ENCODE data around the gene FHIT. TPM values are rescaled to one million over a fixed set of nuclear protein-coding genes. Genes with fewer than 3 reads are reported as not detected.

Gene FHIT
- total RNA-seq, 1 donor from 2014 or later: 29.9 TPM

GRCh38 chr3:59829527-59829926 lies 1421.7 kb downstream of the FHIT start:
- H3K27ac Mint-ChIP-seq: no peak overlapping the region
- no peaks in the 10 kb centered on the region for H3K27me3 Mint-ChIP-seq (ENCODE audit: low read depth)
- no peak overlapping the region for H3K4me3 Mint-ChIP-seq (ENCODE audit: low read depth)
- no peak for DNase-seq (ENCODE audit: low spot score)
- H3K36me3 Mint-ChIP-seq (ENCODE audit: low read depth): peaks cover 18% of the 10 kb centered on the region
- H3K9me3 Mint-ChIP-seq: peaks cover 7% of the 10 kb centered on the region
- intact Hi-C loops (cut with micrococcal nuclease): no loop called here
- peaks cover 8% of the 10 kb centered on the region for H3K4me1 Mint-ChIP-seq (ENCODE audit: low read depth)

- H3K4me3 Mint-ChIP-seq (ENCODE audit: low read depth): no peak overlapping the region
- peaks cover 24% of the 10 kb centered on the region for H3K4me1 Mint-ChIP-seq (ENCODE audit: low read depth)
- no peak overlapping the region for H3K27ac Mint-ChIP-seq
- H3K9me3 Mint-ChIP-seq: peaks cover 16% of the 10 kb centered on the region
- intact Hi-C loops (cut with micrococcal nuclease): no loop called here
- DNase-seq (ENCODE audit: low spot score): no peak
- H3K27me3 Mint-ChIP-seq (ENCODE audit: low read depth): no peaks in the 10 kb centered on the region
- H3K36me3 Mint-ChIP-seq (ENCODE audit: low read depth): peaks cover 34% of the 10 kb centered on the region
Measured at GRCh38 chr3:59824876-59825275, 1426.4 kb downstream of the FHIT start.

GRCh38 chr3:59821274-59821673 lies 1430.0 kb downstream of the FHIT start:
- Mint-ChIP-seq H3K36me3 (ENCODE audit: low read depth) (peaks cover 31% of the 10 kb centered on the region), H3K27ac (no peak overlapping the region), H3K4me1 (ENCODE audit: low read depth) (peaks cover 22% of the 10 kb centered on the region), H3K9me3 (peaks cover 16% of the 10 kb centered on the region), H3K27me3 (ENCODE audit: low read depth) (no peaks in the 10 kb centered on the region), H3K4me3 (ENCODE audit: low read depth) (no peak overlapping the region)
- no peak for DNase-seq (ENCODE audit: low spot score)
- intact Hi-C loops (cut with micrococcal nuclease): no loop called here

DNA sequence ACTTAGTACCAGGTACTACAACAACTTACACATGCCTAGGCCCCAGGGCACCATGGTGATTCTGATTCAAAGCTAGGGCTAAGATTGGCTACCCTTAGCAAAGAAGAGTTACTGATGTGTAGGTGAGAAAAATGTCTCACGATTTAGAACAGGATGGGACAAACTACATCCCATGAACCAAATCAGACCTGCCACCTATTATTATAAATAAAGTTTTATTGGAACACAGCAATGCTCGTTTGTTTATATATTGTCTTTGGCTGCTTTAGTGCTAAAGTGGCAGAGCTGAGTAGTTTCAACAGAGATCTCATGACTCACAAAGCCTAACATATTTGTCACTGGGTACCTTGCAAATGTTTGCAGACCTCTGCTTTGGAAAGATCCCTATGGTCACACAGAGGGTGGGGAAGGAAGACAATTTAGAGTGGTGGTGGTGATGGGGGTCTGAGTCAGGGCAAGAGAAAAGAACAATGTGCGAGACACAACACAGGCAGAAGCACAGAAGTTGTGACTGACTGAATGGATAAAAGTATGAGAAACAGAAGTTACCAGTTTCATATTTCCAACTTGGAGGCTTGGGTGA lies 1430.8 kb downstream of the FHIT start:
- intact Hi-C loops (cut with micrococcal nuclease): no loop called here
- Mint-ChIP-seq H3K4me3 (ENCODE audit: low read depth) (no peak overlapping the region), H3K36me3 (ENCODE audit: low read depth) (peaks cover 31% of the 10 kb centered on the region), H3K27me3 (ENCODE audit: low read depth) (no peaks in the 10 kb centered on the region), H3K4me1 (ENCODE audit: low read depth) (peaks cover 22% of the 10 kb centered on the region), H3K9me3 (peaks cover 16% of the 10 kb centered on the region), H3K27ac (no peak overlapping the region)
- no peak for DNase-seq (ENCODE audit: low spot score)

GRCh38 chr3:59818919-59819300 lies 1432.3 kb downstream of the FHIT start:
- intact Hi-C loops (cut with micrococcal nuclease): loop anchor here (10.0 kb wide), 1 partner anchor 504 kb away; no protein-coding TSS in a partner anchor
- Mint-ChIP-seq H3K4me1 (ENCODE audit: low read depth) (peaks cover 13% of the 10 kb centered on the region), H3K9me3 (peaks cover 16% of the 10 kb centered on the region), H3K27me3 (ENCODE audit: low read depth) (no peaks in the 10 kb centered on the region), H3K27ac (no peak overlapping the region), H3K36me3 (ENCODE audit: low read depth) (peaks cover 34% of the 10 kb centered on the region), H3K4me3 (ENCODE audit: low read depth) (no peak overlapping the region)
- DNase-seq (ENCODE audit: low spot score): no peak

- H3K27ac Mint-ChIP-seq: no peak overlapping the region
- no peak overlapping the region for H3K4me3 Mint-ChIP-seq (ENCODE audit: low read depth)
- DNase-seq (ENCODE audit: low spot score): no peak
- intact Hi-C loops (cut with micrococcal nuclease): loop anchor here (10.0 kb wide), 1 partner anchor 503 kb away; no protein-coding TSS in a partner anchor
- peaks cover 30% of the 10 kb centered on the region for H3K36me3 Mint-ChIP-seq (ENCODE audit: low read depth)
- peaks cover 7% of the 10 kb centered on the region for H3K4me1 Mint-ChIP-seq (ENCODE audit: low read depth)
- peaks cover 16% of the 10 kb centered on the region for H3K9me3 Mint-ChIP-seq
- H3K27me3 Mint-ChIP-seq (ENCODE audit: low read depth): no peaks in the 10 kb centered on the region
Measured at GRCh38 chr3:59818033-59818918, 1433.0 kb downstream of the FHIT start.

DNA sequence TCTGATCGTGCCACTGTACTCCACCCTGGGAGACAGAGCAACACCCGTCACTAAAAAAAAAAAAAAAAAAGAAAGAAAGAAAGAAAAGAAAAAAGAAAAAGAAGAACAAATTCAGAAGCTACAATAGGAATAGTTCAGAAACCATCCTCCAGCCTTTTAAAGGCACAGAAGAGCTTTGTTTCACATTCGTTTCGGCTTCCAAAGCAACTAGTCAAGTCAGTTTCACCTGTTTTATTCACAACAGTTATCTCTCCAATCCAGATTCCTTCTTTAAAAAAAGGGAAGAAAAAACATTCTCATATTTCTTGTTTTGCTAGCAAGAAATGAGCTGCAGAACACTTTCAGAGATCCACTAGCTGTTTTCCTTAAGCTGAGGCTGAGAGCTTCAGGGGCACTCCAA lies 1433.7 kb downstream of the FHIT start:
- Mint-ChIP-seq H3K4me1 (ENCODE audit: low read depth) (peaks cover 5% of the 10 kb centered on the region), H3K27me3 (ENCODE audit: low read depth) (no peaks in the 10 kb centered on the region), H3K4me3 (ENCODE audit: low read depth) (no peak overlapping the region), H3K27ac (no peak overlapping the region), H3K36me3 (ENCODE audit: low read depth) (peaks cover 22% of the 10 kb centered on the region), H3K9me3 (peaks cover 12% of the 10 kb centered on the region)
- no peak for DNase-seq (ENCODE audit: low spot score)
- intact Hi-C loops (cut with micrococcal nuclease): loop anchor here (10.0 kb wide), 1 partner anchor 503 kb away; no protein-coding TSS in a partner anchor

GRCh38 chr3:59816312-59816711 lies 1434.9 kb downstream of the FHIT start:
- Mint-ChIP-seq H3K4me3 (ENCODE audit: low read depth) (no peak overlapping the region), H3K4me1 (ENCODE audit: low read depth) (peaks cover 8% of the 10 kb centered on the region), H3K36me3 (ENCODE audit: low read depth) (peaks cover 15% of the 10 kb centered on the region), H3K9me3 (peaks cover 5% of the 10 kb centered on the region), H3K27ac (no peak overlapping the region), H3K27me3 (ENCODE audit: low read depth) (no peaks in the 10 kb centered on the region)
- no peak for DNase-seq (ENCODE audit: low spot score)
- intact Hi-C loops (cut with micrococcal nuclease): loop anchor here (10.0 kb wide), 1 partner anchor 502 kb away; no protein-coding TSS in a partner anchor

DNA sequence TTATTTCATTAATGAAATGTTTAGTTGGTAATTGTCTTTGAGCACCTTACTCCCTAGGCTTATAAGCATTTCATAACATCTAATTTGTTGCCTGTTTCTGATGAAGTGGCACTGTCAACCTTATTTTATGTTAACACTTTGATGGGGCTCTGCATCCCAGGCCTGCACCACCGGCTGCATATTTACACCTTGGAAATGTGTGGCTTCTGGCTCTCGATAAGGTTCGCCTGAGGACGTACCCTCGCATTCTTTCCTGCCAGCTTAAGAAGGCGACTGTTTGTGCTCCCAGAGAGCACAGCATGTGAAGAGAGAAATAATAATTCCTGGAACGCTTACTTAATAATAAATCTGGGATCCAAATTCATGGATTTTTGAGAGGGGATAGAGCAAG lies 1438.1 kb downstream of the FHIT start:
- Mint-ChIP-seq H3K27me3 (ENCODE audit: low read depth) (no peaks in the 10 kb centered on the region), H3K36me3 (ENCODE audit: low read depth) (peaks cover 9% of the 10 kb centered on the region), H3K9me3 (no peaks in the 10 kb centered on the region), H3K4me3 (ENCODE audit: low read depth) (no peak overlapping the region), H3K4me1 (ENCODE audit: low read depth) (peaks cover 7% of the 10 kb centered on the region), H3K27ac (no peak overlapping the region)
- intact Hi-C loops (cut with micrococcal nuclease): loop anchor here (10.0 kb wide), 1 partner anchor 498 kb away; no protein-coding TSS in a partner anchor
- DNase-seq (ENCODE audit: low spot score): no peak

DNA sequence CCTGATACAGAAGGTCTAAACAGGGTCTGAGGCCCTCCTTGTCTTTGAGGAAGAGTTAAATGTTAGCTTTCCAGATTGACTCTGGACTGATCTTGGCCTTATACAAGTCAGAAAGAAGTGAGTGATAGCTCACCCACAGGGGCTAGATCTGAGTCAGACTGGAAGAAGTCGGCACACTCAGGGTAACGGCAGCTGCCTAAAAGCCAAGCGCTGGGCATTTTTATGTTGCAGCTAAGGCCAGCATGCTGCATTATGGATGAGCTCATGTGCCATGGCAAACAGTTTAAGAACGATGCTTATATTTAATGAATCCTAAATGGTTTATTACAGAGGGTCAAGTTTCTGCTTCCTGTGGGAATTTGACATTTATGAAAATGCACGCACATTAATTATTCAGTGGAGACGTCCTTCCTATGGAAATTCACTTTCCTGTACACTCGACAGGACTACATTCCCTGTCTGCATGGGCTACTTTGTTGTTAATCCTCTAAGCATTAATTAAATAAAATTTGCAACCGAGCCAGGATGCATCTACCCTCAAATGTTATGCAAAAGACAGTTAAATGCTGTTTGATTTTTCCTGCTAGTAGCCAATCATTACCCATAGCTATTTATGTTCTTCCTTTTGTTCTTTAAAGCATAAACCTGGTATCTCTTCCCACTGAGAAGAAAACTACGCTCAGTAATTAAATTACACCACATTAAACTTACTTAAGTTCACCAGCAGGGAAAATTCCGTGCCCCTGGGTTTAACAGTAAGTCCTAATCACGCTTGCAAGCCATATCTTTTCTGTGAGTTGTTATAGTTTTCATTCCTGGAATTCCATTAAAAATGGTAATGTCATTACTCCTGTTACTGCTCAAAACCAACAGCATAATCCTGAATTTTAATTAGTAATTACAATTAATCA lies 1438.8 kb downstream of the FHIT start:
- peaks cover 7% of the 10 kb centered on the region for H3K4me1 Mint-ChIP-seq (ENCODE audit: low read depth)
- peaks cover 9% of the 10 kb centered on the region for H3K36me3 Mint-ChIP-seq (ENCODE audit: low read depth)
- no peak overlapping the region for H3K27ac Mint-ChIP-seq
- no peaks in the 10 kb centered on the region for H3K27me3 Mint-ChIP-seq (ENCODE audit: low read depth)
- H3K4me3 Mint-ChIP-seq (ENCODE audit: low read depth): no peak overlapping the region
- DNase-seq (ENCODE audit: low spot score): no peak
- intact Hi-C loops (cut with micrococcal nuclease): loop anchor here (10.0 kb wide), 1 partner anchor 498 kb away; no protein-coding TSS in a partner anchor
- no peaks in the 10 kb centered on the region for H3K9me3 Mint-ChIP-seq

GRCh38 chr3:59811160-59811559 lies 1440.1 kb downstream of the FHIT start:
- intact Hi-C loops (cut with micrococcal nuclease): loop anchor here (10.0 kb wide), 1 partner anchor 496 kb away; no protein-coding TSS in a partner anchor
- Mint-ChIP-seq H3K4me3 (ENCODE audit: low read depth) (no peak overlapping the region), H3K4me1 (ENCODE audit: low read depth) (peaks cover 7% of the 10 kb centered on the region), H3K27ac (no peak overlapping the region), H3K27me3 (ENCODE audit: low read depth) (no peaks in the 10 kb centered on the region), H3K9me3 (no peaks in the 10 kb centered on the region), H3K36me3 (ENCODE audit: low read depth) (peaks cover 3% of the 10 kb centered on the region)
- DNase-seq (ENCODE audit: low spot score): no peak

DNA sequence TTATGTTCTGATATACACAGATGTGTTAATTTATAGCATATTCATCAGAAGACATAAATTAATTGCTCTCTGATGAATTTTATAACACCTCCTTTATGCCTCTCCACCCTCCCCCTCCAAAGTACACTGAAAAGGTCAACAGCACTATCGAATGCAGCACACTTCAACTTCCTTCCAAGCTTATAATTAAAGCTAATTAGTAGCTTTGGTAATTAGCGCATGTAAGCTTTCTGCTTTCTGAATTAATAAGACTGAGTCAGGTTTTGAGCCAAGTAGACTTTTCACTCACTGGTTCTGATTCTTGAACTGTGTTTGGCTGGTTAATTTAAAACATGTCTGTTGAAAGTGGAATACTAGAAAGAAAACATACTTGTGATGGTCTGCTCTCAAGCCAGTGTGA lies 1440.6 kb downstream of the FHIT start:
- H3K4me1 Mint-ChIP-seq (ENCODE audit: low read depth): peaks cover 7% of the 10 kb centered on the region
- H3K27ac Mint-ChIP-seq: no peak overlapping the region
- H3K36me3 Mint-ChIP-seq (ENCODE audit: low read depth): peaks cover 3% of the 10 kb centered on the region
- no peaks in the 10 kb centered on the region for H3K9me3 Mint-ChIP-seq
- intact Hi-C loops (cut with micrococcal nuclease): loop anchor here (1.0 to 10.0 kb wide), 2 partner anchors 47 to 496 kb away; no protein-coding TSS in a partner anchor
- no peak for DNase-seq (ENCODE audit: low spot score)
- H3K4me3 Mint-ChIP-seq (ENCODE audit: low read depth): no peak overlapping the region
- no peaks in the 10 kb centered on the region for H3K27me3 Mint-ChIP-seq (ENCODE audit: low read depth)
